Calu3 (cell line): ENCODE data around the gene CD200. TPM values are rescaled to one million over a fixed set of nuclear protein-coding genes. Genes with fewer than 3 reads are reported as not detected.

Experiments
- BruUV-seq: library from RNA; stranded (reverse); fragments of 400-500 nt; replicated peaks from 2 replicates; lab custom pipeline; 2021; lab: Mats Ljungman, UMichigan
- CTCF ChIA-PET: fragments of 300-600 bp; sonication (Branson Sonifier 250); formaldehyde crosslinking; loops from one replicate; lab custom pipeline; 2022; ENCODE audit warnings: antibody characterized with exemption; lab: Charles Lee
- DNase-seq: peaks from one replicate; pipeline ENCODE4 v3.0.0; 2022
- H3K27ac Mint-ChIP-seq: one replicate; pipeline ENCODE4 v1.8.0; 2022; ENCODE audit warnings: mixed read lengths; ENCODE audit not compliant: unreplicated experiment
- H3K27me3 Mint-ChIP-seq: one replicate; pipeline ENCODE4 v1.8.0; 2022; ENCODE audit warnings: mixed read lengths; ENCODE audit not compliant: unreplicated experiment
- H3K36me3 Mint-ChIP-seq: one replicate; pipeline ENCODE4 v1.8.0; 2022; ENCODE audit warnings: mild to moderate bottlenecking, moderate library complexity, mixed read lengths; ENCODE audit not compliant: insufficient read depth, unreplicated experiment
- H3K4me1 Mint-ChIP-seq: one replicate; pipeline ENCODE4 v1.8.0; 2022; ENCODE audit warnings: mild to moderate bottlenecking, low read depth, mixed read lengths; ENCODE audit not compliant: unreplicated experiment
- H3K4me3 Mint-ChIP-seq: one replicate; pipeline ENCODE4 v1.8.0; 2022; ENCODE audit warnings: mild to moderate bottlenecking, low read depth, moderate library complexity, mixed read lengths; ENCODE audit not compliant: unreplicated experiment
- H3K9me3 Mint-ChIP-seq: one replicate; pipeline ENCODE4 v1.8.0; 2022; ENCODE audit warnings: low read depth, mixed read lengths; ENCODE audit not compliant: unreplicated experiment
- intact Hi-C: fragments of 100-400 bp; cut with micrococcal nuclease; formaldehyde crosslinking; loops from one replicate; pipeline ENCODE4 v1.10.0; 2022; ENCODE audit not compliant: unreplicated experiment
- total RNA-seq: library from RNA; stranded (reverse); gene quantifications from 2 replicates; pipeline ENCODE4 v1.2.3, GENCODE V29; 2022
- TF ChIP-seq, protein P1 (sequence below): fragments of 200-600 bp; IDR thresholded peaks from one replicate; pipeline ENCODE4 v1.8.0; 2022; ENCODE audit warnings: antibody characterized with exemption; ENCODE audit not compliant: unreplicated experiment

The CD200 gene
- total RNA-seq, 1 experiment from 2014 or later, result not detected

DNA sequence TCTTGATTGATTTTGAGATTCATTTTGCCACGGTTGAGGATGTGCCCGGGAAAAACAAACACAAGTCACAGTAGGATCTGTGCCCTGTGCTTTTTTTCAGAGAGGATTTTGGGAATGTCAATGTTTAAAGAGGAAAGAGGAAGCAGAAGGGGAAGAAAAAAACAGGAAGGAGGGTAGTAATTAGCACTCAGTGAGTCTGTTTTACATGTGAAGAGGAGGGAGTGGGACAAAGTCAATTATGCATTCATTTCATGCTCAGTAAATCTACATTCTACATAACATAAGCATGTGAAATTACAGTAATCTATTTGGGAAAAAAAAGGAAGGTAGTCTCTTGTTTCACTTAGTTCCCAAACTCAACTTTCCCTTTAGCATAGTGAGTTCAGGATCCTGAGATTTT, 18.3 kb upstream of the CD200 start:
- BruUV-seq, result no TSS peak
- no peaks in the 10 kb centered on the region for H3K27me3 Mint-ChIP-seq
- no peak overlapping the region for H3K27ac Mint-ChIP-seq
- intact Hi-C loops, result no loop called here
- H3K4me1 Mint-ChIP-seq, result no peaks in the 10 kb centered on the region
- H3K4me3 Mint-ChIP-seq, result no peak overlapping the region
- no peaks in the 10 kb centered on the region for H3K9me3 Mint-ChIP-seq
- TF ChIP-seq, protein P1, sequence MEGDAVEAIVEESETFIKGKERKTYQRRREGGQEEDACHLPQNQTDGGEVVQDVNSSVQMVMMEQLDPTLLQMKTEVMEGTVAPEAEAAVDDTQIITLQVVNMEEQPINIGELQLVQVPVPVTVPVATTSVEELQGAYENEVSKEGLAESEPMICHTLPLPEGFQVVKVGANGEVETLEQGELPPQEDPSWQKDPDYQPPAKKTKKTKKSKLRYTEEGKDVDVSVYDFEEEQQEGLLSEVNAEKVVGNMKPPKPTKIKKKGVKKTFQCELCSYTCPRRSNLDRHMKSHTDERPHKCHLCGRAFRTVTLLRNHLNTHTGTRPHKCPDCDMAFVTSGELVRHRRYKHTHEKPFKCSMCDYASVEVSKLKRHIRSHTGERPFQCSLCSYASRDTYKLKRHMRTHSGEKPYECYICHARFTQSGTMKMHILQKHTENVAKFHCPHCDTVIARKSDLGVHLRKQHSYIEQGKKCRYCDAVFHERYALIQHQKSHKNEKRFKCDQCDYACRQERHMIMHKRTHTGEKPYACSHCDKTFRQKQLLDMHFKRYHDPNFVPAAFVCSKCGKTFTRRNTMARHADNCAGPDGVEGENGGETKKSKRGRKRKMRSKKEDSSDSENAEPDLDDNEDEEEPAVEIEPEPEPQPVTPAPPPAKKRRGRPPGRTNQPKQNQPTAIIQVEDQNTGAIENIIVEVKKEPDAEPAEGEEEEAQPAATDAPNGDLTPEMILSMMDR, result no peak
- no peak for DNase-seq
- H3K36me3 Mint-ChIP-seq, result no peaks in the 10 kb centered on the region
- CTCF ChIA-PET, result interaction anchor here (1.2 kb wide), 1 partner anchor 50 kb away, joined by 3 read pairs; no protein-coding TSS in a partner anchor

DNA sequence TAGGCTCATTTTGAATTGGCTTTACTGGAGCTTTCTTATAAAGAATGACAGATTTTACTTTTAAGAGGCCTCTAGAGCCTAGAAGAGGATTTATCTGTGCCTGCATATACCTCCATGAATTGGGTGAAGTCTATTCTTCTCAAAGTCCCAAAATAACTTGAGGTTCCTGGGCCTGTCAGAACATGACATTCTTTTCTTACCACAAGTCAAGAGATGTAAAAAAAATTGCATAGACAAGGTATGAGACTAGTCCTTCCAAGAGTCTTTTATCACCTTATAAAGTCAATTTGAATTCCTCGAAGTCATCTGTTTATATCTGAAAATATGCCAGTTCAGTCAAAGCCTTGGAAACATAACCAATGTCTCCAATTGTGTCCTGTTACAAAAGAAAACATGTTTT, 17.2 kb upstream of the CD200 start:
- no peak overlapping the region for H3K4me3 Mint-ChIP-seq
- TF ChIP-seq, protein P1, result no peak
- H3K27me3 Mint-ChIP-seq, result no peaks in the 10 kb centered on the region
- BruUV-seq, result no TSS peak
- no peaks in the 10 kb centered on the region for H3K9me3 Mint-ChIP-seq
- no peaks in the 10 kb centered on the region for H3K36me3 Mint-ChIP-seq
- CTCF ChIA-PET, result interaction anchor here (1.2 kb wide), 1 partner anchor 51 kb away, joined by 3 read pairs; no protein-coding TSS in a partner anchor
- no peak overlapping the region for H3K27ac Mint-ChIP-seq
- peaks cover 7% of the 10 kb centered on the region for H3K4me1 Mint-ChIP-seq
- intact Hi-C loops, result no loop called here
- DNase-seq, result no peak

DNA sequence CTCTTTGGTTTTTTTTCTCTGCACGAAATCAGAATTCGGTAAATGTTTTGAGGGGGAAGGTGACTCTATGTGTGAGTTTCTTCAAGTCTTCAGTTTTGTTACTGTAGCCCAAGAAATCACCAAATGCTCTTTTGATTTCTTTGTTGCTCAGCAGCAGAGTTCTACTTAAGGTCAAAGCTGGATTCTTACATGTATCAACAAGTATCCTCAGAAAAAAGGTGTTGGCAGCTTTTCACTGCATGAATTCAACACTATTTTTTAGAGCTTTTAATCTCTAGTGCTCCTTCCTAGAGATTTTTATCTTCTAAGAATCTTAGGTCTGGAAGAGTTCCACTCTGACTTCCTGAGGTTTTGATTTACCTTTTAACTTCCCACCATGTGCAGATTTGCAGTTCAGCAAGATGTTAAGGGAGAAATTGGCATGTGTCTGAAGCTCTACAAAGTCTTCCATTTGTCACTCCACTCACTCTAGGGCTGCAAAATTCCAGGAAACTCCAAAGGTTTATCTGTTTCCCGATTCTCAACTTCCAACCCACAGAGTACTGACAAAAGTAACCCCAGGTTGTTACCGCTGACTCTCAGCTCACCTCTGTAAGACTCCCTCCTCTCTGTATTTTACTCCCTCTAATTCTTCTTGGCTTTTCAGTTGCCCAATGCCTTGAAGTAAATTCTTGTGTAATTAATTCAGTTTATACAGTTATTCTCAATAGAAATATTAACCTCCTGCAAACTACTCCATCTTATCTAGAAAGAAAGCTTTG, 13.3 kb upstream of the CD200 start:
- CTCF ChIA-PET, result no interaction called here
- intact Hi-C loops, result loop anchor here (10.0 kb wide), 1 partner anchor 185 kb away; the partner anchor contains the start of gene GCSAM
- Mint-ChIP-seq H3K4me3 (no peak overlapping the region), H3K9me3 (no peaks in the 10 kb centered on the region), H3K36me3 (no peaks in the 10 kb centered on the region), H3K27me3 (no peaks in the 10 kb centered on the region), H3K27ac (no peak overlapping the region), H3K4me1 (peaks cover 23% of the 10 kb centered on the region)
- no peak for DNase-seq
- no TSS peak for BruUV-seq
- TF ChIP-seq, protein P1, result no peak

DNA sequence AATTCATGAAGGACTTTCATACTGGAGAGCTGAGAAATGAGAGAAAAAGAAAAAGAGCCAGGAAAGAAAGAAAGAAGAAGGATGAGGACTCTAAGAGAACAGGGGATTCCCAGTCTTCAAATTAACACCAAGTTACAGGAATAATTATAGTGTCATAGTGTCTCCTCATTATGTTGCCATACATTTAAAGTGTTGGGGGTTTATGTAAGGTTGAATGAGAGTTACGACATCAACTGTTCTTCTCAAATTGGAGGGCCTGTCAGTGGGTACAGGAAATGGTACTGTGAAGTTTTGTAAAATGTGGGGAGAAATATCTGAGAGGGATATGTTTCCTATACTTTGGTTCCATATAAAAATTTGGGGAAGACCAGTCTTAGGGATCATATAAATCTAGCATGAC, 12.3 kb upstream of the CD200 start:
- H3K27ac Mint-ChIP-seq, result no peak overlapping the region
- H3K4me1 Mint-ChIP-seq, result peaks cover 23% of the 10 kb centered on the region
- no peaks in the 10 kb centered on the region for H3K9me3 Mint-ChIP-seq
- no peaks in the 10 kb centered on the region for H3K36me3 Mint-ChIP-seq
- no peak for DNase-seq
- TF ChIP-seq, protein P1, result no peak
- no peak overlapping the region for H3K4me3 Mint-ChIP-seq
- CTCF ChIA-PET, result interaction anchor here (0.6 kb wide), 1 partner anchor 1781 kb away, joined by 3 read pairs; no protein-coding TSS in a partner anchor
- no peaks in the 10 kb centered on the region for H3K27me3 Mint-ChIP-seq
- intact Hi-C loops, result loop anchor here (10.0 kb wide), 1 partner anchor 186 kb away; the partner anchor contains the start of gene GCSAM
- BruUV-seq, result no TSS peak
